HG02610 (cell line): ENCODE measurements around the gene DOCK2.
"Not testable (repeated sequence)": the region's sequence is repeated elsewhere in the genome, so short reads cannot be mapped to it uniquely, and the experiment has no call there.

Experiments used
- ATAC-seq: cut with Tn5 transposase; IDR thresholded peaks from one replicate; pipeline ENCODE4 v1.9.1; 2021; ENCODE audit warnings: mild to moderate bottlenecking, moderate library complexity; ENCODE audit not compliant: unreplicated experiment

DOCK2 gene

DNA sequence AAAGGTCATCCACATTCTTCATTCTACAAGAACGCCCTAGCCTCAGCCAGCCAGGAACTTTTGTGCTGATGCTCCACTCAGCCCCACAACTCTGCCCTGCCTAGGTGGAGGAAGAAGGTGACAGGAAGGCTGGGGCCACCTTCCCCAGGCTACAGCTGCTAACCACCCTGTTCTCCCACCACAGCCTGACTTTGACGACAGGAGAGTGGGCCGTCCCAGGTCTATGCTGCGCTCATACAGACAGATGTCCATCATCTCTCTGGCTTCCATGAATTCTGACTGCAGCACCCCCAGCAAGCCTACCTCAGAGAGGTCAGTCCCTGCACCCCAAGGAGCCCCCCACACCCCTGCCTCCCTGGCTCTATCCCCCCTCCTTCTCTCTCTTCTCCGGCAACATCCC lies 440.5 kb downstream of the DOCK2 start:
- no peak for ATAC-seq

DNA sequence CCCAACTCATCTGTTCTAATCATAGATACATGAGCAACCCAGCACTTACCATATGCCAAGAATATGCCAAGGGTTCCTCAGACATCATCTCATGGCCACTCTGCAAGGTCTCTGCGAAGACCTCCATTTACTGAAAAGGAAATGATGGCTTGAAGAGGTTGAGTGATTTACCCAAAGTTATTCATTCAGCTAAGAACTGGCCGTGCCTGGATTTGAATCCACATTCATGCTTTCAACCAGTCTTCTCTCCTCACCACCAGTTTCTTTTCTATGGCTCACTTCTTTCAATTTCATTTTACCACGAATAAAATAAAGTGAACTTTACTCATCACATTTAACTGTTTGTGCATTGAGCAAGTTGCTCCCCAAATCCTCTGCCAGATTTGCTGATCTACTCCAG lies 441.4 kb downstream of the DOCK2 start:
- ATAC-seq = no peak

DNA sequence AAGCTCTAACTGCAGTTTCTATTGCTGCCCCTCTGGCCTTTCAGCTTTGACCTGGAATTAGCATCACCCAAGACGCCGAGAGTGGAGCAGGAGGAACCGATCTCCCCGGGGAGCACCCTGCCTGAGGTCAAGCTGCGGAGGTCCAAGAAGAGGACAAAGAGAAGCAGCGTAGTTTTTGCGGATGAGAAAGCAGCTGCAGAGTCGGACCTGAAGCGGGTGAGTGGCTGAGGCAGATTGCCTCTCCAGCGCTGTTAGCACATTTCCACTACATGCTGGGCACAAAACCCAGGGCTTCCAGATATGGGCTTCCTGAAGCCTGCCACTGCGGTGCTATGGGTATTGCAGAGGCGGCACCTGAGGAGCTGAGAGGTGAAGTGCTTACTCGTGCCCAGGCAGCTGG lies 441.9 kb downstream of the DOCK2 start:
- ATAC-seq = no peak

DNA sequence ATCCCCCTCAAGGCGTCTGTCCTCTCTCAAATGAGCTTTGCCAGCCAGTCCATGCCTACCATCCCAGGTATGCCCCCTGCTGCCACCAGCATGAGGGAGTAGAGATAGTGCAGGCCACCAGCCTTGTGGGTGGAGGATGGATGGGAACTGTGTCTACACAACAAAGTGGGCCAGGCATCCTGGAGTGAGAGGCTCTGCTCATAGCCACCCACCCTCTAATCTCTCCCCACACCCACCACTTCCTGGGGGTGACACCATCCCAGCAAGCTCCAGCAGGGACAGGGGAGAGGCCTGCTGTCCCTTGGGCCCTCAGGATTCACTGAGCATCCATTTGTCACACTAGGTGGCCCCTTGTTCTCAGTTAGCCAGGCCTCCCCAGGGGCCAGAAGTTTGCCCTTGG lies 443.1 kb downstream of the DOCK2 start:
- ATAC-seq = no peak

DNA sequence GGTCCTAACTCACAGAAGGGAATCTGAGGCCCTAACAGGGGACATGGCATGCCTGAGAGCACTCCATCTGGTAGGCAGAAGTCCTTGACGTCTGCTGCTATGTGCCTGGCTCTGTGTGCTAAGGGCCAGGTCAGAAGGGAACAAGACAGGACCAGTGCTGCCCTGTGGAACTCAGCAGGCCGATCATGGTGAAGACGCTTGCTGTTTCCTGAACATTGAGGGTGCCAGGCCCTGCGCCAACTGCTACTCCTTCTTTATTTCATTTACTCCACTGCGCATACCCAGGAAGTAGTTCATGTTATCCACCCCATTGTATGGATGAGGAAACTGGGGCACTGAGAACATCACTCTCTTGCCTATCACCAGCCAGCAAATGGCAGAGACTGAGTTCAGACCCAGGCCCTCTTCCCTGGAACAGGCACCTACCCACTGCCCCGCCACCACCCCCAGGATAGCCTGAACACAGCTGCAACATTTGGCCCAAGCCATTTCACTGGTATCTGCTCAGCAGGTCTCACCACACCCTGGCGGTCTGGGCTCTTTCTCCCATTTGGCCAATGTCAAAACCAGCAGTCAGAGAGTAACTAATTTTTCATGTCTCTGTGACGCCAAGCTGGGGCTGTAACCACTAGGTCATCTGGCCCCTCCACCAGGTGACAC lies 443.8 kb downstream of the DOCK2 start:
- no peak for ATAC-seq

DNA sequence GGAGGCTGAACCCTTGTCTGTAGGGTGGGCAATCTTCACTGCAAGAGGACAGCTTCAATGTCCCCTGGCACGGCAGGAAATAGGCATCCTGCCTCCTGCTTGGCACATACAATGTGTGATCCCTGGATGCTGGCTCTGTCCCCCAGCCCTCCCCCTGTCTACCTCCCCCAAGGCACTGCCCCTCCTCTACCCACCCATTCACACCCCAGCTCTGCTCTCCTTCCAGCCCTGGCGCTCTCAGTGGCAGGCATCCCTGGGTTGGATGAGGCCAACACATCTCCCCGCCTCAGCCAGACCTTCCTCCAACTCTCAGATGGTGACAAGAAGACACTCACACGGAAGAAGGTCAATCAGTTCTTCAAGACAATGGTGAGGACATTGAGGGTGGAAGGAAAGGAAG lies 444.5 kb downstream of the DOCK2 start:
- no peak for ATAC-seq

DNA sequence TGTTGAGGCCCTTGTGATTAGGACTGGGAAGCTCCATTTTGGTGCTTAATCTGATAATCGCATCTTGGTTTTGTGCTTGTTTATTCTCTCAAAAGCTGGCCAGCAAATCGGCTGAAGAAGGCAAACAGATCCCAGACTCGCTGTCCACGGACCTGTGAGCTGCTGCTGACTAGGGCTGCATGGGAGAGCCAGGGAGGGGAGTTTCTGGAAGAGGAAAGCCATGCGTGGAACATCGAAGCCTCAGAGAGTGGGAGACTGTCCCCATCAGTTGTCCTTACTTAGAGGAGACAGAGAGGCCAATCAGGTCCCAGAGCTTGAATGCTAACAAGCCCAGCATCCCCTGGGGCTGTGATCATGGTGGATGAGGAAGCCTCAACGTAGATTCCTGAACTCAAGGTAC lies 445.6 kb downstream of the DOCK2 start:
- no peak for ATAC-seq

DNA sequence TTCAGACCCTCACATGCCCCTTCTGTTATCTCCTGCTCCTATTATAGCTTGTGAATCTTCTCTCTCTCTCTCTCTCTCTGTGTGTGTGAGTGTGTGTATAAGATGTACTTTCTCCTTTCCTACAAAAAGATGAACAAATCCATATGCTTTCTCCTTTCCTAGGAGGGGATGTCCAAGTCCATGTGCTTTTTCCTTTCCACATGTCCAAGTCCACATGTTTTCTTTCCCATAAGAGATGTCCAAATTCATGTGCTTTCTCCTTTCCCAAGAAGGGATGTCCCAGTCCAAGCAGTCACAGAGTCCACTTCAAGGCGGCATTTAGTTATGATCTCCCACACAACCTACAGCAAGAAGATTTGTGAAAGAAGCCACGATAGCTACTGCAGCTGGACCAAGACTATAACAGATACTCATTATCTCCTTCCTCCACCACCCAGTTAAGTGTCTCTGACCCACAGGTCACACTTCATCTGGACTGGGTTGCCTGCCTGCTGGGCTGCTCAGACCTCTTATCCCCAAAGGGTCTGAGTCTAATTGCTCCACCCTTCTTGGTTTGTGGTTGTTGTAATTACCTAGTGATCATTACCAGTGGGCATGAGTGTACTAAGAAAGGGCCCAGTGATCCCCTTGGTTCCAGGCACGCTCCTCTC lies 450.2 kb downstream of the DOCK2 start:
- ATAC-seq = no peak

DNA sequence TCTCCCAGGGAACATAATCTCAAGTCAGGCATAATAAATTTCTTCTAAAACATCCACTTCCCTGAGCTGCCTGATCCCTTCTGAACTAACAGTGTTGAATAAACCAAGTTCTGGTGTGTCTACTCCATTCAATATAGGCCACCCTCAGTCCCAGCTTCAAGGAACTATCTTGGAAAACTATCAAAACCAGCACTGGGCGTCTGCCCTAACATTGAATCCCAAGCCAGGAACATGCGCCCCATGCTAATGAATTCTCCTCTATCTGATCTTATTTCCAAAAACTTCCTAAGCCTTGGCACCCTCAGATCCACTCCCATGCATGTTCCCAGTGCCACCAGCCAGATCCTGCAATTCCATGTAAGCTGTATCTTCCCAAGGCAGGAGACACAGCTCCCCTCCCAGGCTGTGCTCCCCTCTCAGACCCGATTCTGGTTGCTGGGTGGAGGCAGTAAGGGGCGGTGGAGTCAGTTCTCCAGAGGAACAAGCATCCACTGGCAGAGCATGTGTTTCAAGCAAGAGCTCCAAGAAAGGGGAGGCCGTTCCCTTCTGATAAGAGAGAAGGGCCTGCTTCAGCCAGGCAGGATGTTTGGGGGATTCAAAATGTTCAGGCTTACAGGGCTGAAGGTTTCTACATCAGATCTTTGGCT lies 455.5 kb downstream of the DOCK2 start:
- no peak for ATAC-seq

DNA sequence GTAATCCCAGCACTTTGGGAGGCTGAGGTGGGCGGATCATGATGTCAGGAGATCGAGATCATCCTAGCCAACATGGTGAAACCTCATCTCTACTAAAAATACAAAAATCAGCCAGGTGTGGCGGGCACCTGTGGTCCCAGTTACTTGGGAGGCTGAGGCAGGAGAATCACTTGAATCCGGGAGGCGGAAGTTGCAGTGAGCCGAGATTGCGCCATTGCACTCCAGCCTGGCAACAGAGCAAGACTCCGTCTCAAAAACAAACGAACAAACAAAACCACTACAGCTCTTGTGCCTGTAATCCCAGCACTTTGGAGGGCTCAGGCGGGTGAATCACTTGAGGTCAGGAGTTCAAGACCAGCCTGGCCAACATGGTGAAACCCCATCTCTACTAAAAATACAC lies 457.3 kb downstream of the DOCK2 start:
- not testable (repeated sequence) for ATAC-seq

DNA sequence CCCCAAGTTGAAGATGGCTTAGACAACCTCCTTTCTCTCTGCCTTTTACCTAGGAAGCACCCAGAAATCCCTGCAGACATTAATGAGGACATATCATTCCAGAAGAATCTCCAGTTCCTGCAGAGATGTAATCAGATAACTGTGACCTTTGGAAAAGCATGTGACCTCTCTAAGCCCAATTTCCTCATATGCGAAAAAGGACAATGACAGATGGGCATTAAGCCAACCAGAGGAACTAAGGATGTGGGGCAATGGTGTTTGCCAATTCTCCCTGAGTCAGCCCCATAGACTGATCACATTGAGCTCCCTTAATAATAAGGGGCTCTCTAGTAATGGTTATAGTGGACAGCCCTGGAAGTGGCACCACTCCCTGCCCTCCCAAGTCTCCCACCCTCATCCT lies 458.6 kb downstream of the DOCK2 start:
- no peak for ATAC-seq

DNA sequence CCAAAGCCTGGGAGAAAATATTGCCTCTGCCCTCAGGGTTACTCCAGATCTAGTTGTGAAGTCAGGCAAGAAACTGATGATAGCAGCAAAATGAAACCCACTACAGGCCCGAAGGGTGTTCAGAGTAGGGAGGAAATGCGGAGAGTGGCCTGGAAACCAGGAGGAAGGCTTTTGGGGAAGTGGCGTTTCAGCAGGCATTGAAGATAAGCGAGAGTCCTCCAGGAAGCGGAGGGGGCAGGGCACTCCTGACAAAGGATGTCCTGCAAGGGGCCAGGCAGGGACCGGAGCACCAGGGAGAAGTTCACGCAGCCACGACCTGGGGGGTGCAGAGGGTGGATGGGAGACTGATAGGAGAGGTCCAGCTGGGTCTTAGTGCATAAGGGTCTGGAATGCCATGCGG lies 460.9 kb downstream of the DOCK2 start:
- no peak for ATAC-seq

DNA sequence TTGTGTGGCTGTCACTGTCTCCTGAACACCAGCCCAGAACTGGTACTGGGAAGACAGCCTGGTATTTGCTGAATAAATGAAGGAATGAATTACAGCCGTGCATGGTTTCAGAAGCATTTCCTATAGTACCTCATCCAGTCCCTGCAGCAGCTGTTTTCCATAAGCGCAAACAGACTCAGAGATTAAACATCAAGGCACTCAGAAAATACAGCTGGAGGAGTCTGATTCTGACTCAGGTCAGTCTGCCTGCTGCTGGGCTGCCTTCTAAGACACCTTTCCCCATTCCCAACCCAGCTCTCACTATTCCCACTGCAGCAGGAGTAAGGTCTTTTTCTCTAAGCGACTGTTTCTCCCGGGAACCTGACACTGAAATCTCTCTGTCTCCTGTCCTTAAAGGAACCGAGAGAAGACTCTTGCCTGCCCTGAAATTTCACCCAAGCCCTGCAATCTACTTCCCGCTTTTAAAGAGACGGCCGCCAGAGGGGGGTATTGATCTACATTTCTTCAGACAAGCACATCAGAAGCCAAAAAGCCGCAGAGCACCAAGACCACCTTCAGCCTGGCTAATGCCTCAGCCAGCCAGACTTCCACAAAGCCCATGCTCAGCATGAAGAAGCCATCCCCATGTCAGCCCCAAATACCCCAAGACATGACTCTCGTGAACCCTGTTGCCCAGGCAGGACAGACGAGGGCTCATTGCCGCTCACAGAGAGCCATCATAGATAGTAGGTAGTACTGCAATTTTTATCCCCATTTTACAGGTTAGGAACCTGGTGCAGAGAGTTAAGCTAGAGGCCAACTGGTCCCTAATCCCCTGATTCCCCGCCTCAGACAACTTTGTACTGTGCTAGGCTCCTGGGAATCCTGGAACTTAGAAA lies 463.2 kb downstream of the DOCK2 start:
- ATAC-seq = no peak

DNA sequence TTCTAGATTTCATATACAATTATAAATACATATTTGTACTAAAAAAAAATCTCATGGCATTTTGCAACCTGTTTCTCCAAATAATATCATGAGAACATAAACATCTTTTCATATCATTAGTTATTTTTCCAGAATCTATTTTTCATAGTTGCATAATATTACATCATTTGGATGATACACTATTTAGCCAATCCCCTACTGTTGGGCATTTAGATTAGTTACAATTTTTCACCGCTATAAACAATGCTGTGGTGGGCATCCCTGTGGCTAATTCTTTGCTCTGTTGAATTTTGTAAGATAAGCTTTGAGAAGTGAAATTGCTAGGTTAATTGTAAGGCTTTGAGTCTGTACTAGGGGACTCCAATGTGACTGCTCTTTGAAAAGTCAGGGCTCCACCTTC lies 466.4 kb downstream of the DOCK2 start:
- no peak for ATAC-seq

DNA sequence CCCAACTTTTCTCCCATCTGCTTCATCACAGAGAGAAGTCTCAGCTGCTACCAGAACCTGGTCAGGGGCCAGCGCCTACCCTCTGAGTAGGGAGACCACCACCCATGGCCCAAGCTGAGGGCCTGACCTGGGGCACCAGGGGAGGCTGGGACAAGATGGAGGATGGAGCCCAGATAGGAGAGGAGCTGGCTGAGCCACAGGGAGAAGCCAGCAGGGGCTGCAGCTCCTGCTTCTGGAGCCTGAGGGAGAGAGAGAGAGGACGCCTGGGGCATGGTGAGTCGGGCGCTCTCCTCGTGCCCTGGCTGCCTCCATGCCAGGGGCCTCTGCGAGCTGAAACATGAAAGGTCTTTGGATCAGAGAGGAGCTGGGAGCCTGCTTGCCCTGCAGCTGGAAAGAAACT lies 467.2 kb downstream of the DOCK2 start:
- no peak for ATAC-seq

DNA sequence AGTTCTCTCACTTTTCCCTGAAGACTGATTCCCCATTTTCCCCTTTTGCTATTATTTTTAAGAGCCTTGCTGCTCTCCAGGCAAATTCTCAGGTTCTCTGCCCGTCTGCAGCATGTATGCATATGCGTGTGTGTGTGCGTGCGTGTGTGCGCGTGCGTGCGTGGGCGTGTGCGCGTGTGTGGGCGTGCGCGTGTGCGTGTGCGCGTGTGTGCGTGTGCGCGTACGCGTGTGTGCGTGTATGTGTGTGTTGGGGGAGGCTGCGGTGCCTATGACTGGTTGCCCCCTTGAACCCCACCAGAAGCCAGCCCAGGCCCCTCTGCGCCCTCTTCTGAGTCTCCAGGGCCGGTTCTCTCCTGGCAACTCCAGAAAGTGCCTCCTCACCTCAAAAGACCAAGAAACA lies 467.6 kb downstream of the DOCK2 start:
- no peak for ATAC-seq

DNA sequence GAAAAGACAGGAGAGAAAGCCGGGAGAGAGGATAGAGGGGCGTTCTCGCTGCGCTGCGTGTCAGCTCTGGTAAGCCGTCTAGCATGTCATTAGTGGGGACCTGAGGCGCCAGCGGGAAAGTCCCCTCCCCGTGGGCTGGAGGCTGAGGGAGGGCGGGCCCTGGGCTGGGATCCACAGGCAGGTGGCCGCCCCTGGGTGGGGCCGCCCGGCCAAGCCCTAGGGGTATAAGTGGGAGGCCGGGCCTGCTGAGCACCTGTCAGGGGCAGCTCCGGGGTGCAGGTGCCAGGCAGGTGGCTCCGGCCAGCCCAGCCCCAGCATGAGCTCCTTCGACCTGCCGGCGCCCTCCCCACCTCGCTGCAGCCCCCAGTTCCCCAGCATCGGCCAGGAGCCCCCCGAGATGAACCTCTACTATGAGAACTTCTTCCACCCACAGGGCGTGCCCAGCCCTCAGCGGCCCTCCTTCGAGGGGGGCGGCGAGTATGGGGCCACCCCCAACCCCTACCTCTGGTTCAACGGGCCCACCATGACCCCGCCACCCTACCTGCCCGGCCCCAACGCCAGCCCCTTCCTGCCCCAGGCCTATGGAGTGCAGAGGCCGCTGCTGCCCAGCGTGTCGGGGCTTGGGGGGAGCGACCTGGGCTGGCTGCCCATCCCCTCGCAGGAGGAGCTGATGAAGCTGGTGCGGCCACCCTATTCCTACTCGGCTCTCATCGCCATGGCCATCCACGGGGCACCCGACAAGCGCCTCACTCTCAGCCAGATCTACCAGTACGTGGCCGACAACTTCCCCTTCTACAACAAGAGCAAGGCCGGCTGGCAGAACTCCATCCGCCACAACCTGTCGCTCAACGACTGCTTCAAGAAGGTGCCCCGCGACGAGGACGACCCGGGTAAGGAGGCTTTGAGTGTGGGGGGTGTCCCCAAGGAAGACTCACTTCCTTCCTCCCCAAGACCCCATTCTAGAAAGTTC lies 468.9 kb downstream of the DOCK2 start, which contains the start of gene FOXI1:
Gene FOXI1, plus strand, starts transcription at position 256 of the 970 bp plus-strand sequence. Its CDS starts 61 bp downstream, at position 317.
- ATAC-seq = no peak

DNA sequence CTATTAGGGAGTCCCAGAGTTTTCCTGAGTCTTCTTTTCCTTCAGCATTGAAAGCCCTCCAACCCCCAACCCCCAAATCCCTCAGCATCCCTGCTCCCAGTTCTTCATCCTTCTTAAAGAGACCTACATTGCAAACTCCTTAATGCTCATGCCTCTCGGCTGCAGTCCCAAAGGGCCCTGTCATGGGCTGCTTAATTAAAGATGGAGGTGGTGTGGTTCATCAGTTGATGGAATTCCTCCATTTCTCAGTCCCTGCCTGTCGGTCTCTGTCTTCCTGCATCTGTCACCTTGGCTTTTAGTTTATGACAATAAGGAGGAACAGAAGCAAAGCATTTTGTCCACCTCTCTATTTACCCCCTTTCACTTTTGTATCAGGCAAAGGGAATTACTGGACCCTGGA lies 470.6 kb downstream of the DOCK2 start:
- no peak for ATAC-seq

DNA sequence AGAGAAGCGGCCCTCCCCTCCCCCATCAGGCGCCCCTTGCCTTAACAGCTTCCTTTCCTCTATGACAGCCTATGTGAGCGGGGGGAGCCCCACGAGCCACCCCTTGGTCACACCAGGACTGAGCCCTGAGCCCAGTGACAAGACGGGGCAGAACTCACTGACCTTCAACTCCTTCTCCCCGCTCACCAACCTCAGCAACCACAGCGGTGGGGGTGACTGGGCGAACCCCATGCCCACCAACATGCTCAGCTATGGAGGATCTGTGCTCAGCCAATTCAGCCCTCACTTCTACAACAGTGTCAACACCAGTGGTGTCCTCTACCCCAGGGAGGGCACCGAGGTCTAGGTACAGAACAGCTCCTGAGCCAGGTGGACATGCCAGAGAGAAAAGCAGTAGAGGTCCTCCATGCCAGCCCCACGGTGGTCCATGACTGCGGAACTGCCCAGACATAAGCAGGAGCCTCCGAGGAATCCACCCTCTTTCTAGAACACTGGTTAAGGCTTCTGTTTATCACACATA lies 471.3 kb downstream of the DOCK2 start:
- no peak for ATAC-seq
